HUES6 (cell line): ENCODE results near the gene PER2.

Experiments used
- H3K27ac ChIP-seq: 2 replicates; pipeline ENCODE4 v1.7.0; 2013; ENCODE audit warnings: low read depth, mild to moderate bottlenecking, low read length, inconsistent platforms
- H3K27me3 ChIP-seq: 2 replicates; pipeline ENCODE4 v1.6.1; 2013; ENCODE audit warnings: low read length; ENCODE audit not compliant: control insufficient read depth, insufficient read depth
- H3K36me3 ChIP-seq: 2 replicates; pipeline ENCODE4 v1.6.1; 2013; ENCODE audit warnings: low read length; ENCODE audit not compliant: control insufficient read depth, insufficient read depth
- H3K4me1 ChIP-seq: 2 replicates; pipeline ENCODE4 v1.6.1; 2013; ENCODE audit warnings: low read length; ENCODE audit not compliant: control insufficient read depth, insufficient read depth
- H3K4me3 ChIP-seq: 2 replicates; pipeline ENCODE4 v1.5.1; 2013; ENCODE audit warnings: low read depth, low read length
- H3K9ac ChIP-seq: one replicate; pipeline ENCODE4 v1.6.1; 2013; ENCODE audit warnings: mild to moderate bottlenecking, low read length
- H3K9me3 ChIP-seq: 2 replicates; pipeline ENCODE4 v1.6.1; 2013; ENCODE audit warnings: low read depth, low read length; ENCODE audit not compliant: control insufficient read depth, insufficient read depth

PER2 gene

DNA sequence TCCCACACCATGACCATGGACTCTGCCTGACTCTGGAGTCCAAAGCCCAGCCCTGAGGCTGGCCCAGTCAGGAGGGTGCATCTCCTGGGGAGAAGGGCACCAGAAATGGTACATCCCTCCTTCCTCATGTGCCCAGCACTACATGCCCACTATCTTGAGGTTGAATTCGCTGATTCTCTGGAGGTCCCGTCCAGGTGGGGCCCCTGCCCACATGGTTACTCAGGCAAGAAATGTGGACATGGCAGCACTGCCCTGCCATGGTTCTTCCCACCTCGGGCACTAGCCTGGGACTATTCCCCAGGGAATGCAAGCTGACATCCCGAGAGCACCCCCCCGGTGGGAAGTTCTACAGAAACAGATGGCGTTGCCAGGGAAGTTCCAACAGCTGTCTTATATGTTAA, 33.3 kb downstream of the PER2 start:
- no peak overlapping the region for H3K4me3 ChIP-seq
- no peak overlapping the region for H3K9ac ChIP-seq
- peaks cover 33% of the 10 kb centered on the region for H3K36me3 ChIP-seq
- H3K9me3 ChIP-seq, result no peaks in the 10 kb centered on the region
- H3K27me3 ChIP-seq, result no peaks in the 10 kb centered on the region
- H3K27ac ChIP-seq, result no peak overlapping the region
- no peaks in the 10 kb centered on the region for H3K4me1 ChIP-seq

DNA sequence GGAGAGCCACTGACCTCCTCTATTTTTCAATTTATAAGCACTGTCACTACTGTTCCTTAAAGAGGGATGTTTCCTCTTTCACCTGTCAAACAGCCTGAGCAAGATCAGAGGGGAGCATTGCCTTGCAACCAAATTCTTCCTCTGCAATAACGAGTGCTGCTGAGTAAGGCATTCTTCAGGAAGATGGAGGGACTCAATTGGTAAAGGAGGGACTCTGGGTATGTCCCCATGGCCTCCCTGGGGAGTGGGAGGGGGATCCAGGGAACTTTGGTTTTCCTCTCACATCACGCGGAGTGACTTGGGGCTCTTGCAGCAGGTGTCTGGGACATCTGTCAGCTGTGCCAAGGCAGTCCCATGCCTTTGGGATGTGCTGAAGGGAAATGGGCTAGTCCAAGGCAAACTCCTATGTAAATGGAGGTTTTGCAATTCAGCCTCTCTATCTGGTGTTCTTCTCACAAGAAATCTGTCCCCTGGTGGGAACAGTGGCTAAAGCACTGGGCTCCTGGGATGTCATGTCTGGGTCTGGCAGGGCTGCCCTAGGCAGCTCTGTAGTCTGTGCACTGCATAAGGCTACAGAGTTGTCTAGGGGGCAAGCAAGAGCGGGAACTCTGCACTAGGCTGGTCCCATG, 34.2 kb downstream of the PER2 start:
- H3K4me3 ChIP-seq, result no peak overlapping the region
- no peak overlapping the region for H3K9ac ChIP-seq
- H3K36me3 ChIP-seq, result peaks cover 30% of the 10 kb centered on the region
- H3K9me3 ChIP-seq, result no peaks in the 10 kb centered on the region
- no peaks in the 10 kb centered on the region for H3K27me3 ChIP-seq
- H3K4me1 ChIP-seq, result no peaks in the 10 kb centered on the region
- no peak overlapping the region for H3K27ac ChIP-seq

DNA sequence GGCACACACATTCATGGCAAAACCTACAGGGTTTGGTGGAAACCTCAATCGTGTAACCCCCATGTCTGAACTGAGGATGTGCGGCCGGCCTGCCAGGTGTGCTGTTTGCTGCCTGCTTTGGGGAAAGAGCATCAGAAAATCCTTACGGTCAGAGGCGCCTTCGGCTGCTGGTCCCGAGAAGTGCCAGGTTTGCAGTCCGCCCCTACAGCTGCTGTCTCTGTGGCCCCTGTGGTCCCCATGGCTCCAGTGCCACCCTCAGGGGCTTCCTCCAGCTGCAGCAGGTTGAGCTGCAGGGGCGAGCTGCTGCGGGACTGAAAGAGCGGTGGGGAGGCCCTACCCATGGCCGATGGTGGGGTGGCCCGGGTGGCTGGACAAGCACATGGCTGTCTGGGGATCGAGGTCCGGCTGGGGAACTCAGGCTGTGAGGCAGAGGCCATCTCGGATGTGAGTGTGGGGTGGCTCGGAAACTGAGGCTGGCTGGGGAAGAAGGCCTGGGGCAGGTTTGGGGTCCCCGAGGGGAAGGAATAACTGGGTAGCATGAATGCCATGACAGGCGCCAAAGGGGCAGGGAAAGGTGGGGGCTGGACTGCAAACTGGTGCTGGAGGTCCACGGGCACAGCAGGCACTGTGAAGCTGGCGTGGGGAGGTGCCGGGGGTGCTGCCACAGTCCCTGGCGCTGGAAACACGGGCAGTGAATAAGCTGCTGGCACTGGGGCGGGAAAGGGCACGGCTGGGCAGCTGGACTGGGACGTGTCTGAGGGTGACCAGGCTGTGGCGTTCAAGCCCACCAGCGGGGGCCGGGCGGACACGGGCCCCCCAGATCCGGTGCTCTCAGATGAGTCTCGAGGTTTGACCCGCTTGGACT, 35.4 kb downstream of the PER2 start:
- H3K27ac ChIP-seq, result no peak overlapping the region
- no peaks in the 10 kb centered on the region for H3K27me3 ChIP-seq
- H3K36me3 ChIP-seq, result peaks cover 29% of the 10 kb centered on the region
- H3K9me3 ChIP-seq, result no peaks in the 10 kb centered on the region
- H3K4me3 ChIP-seq, result no peak overlapping the region
- no peaks in the 10 kb centered on the region for H3K4me1 ChIP-seq
- H3K9ac ChIP-seq, result no peak overlapping the region

DNA sequence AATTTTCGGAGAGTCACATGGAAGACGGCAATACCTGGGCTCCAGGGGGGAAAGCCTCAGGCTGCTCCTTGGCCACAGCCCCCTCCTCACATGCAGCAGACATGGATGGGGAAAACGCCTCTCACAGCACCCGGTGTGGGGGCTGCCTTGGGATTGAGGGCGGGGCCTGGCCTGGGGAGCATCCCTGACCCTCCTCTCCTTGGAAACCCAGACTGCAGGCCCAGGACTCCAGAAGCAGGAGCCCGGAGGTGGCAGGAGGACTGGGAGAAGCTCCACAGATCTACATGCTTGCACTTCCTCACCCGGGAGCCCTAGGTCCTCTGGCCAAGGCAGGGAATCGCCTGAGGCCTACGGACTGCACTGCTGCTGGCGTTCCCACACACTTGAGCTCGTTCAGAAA, 36.4 kb downstream of the PER2 start:
- no peaks in the 10 kb centered on the region for H3K27me3 ChIP-seq
- H3K9ac ChIP-seq, result peak overlapping the region; percentile 12
- H3K4me1 ChIP-seq, result no peaks in the 10 kb centered on the region
- H3K9me3 ChIP-seq, result no peaks in the 10 kb centered on the region
- H3K27ac ChIP-seq, result no peak overlapping the region
- H3K4me3 ChIP-seq, result no peak overlapping the region
- peaks cover 29% of the 10 kb centered on the region for H3K36me3 ChIP-seq

DNA sequence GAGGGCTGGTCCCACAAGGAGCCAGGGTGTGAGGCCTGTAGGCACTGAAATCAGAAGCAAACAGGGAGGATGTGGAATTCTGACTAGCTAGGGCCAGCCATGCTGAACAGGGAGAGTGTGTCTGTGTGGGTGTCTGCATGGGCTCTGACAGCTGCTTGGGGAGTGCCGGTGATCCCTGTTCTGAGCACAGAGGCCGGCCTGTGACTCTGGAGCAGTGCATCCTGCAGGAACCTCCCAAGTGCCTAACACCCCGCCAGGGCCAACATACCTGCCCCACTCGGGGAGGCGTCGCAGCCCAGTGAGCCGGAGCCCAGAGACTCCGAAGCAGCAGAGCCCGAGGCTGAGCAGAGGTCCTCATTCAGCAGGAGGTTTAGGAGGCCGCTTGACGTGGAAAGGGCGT, 37.1 kb downstream of the PER2 start:
- Histone ChIP-seq H3K9ac (no peak overlapping the region), H3K9me3 (no peaks in the 10 kb centered on the region), H3K4me1 (no peaks in the 10 kb centered on the region), H3K4me3 (no peak overlapping the region), H3K27me3 (no peaks in the 10 kb centered on the region), H3K36me3 (peaks cover 29% of the 10 kb centered on the region), H3K27ac (no peak overlapping the region)

DNA sequence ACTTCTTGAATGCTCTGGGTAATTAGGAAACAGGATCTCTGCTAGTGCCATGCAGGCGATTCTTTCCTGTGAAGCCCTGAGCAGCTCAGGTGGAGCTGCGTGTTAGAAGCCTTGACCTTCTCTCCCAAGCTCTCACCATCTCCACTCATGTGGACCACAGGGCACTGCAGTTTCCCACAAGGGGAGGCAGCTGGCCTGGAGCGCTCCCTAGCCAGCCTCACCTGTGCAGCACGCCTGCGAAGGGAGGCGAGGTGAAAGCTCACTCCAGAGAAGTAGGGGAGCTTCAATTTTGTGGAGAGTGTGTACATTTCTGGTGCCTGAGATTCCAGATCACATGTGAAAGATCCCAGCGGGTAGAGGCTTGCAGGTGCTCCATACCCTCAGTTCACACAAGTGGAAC, 37.5 kb downstream of the PER2 start:
- H3K4me3 ChIP-seq, result no peak overlapping the region
- H3K4me1 ChIP-seq, result no peaks in the 10 kb centered on the region
- peaks cover 26% of the 10 kb centered on the region for H3K36me3 ChIP-seq
- no peaks in the 10 kb centered on the region for H3K9me3 ChIP-seq
- H3K9ac ChIP-seq, result no peak overlapping the region
- H3K27me3 ChIP-seq, result no peaks in the 10 kb centered on the region
- no peak overlapping the region for H3K27ac ChIP-seq

DNA sequence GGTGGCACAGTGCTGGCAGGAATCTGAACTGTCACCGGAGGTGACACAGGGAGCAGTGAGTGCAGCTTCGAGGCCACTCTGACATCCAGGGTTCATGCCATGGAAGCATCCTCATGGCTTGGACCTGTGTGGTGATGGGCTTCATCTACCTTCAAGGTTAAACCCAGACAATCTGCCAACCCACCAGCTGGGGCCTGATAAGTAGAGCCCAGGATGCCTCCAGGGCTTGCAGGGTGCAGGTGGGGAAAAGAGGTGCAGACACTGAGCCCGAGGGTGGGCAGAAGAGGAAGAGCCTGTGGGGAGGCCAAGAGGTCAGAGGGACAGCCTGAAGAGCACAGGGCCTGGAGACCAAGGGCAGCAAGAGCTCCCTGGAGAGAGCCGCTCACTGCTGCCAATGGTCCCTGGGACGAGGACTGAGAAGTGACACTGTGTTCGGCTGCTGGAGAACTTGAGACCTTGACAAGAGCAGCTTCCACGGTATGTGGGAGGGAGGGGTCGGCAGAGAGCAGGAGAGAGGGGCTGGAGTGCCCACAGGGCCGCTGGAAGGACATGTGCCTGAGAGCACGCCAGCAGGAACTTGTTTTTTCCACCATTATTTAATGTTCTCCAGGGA, 40.5 kb downstream of the PER2 start:
- Histone ChIP-seq H3K9ac (no peak overlapping the region), H3K4me1 (peaks cover 6% of the 10 kb centered on the region; the same call in 1 of the 2 replicates), H3K9me3 (no peaks in the 10 kb centered on the region), H3K27ac (no peak overlapping the region), H3K27me3 (no peaks in the 10 kb centered on the region), H3K4me3 (no peak overlapping the region), H3K36me3 (peaks cover 19% of the 10 kb centered on the region)

DNA sequence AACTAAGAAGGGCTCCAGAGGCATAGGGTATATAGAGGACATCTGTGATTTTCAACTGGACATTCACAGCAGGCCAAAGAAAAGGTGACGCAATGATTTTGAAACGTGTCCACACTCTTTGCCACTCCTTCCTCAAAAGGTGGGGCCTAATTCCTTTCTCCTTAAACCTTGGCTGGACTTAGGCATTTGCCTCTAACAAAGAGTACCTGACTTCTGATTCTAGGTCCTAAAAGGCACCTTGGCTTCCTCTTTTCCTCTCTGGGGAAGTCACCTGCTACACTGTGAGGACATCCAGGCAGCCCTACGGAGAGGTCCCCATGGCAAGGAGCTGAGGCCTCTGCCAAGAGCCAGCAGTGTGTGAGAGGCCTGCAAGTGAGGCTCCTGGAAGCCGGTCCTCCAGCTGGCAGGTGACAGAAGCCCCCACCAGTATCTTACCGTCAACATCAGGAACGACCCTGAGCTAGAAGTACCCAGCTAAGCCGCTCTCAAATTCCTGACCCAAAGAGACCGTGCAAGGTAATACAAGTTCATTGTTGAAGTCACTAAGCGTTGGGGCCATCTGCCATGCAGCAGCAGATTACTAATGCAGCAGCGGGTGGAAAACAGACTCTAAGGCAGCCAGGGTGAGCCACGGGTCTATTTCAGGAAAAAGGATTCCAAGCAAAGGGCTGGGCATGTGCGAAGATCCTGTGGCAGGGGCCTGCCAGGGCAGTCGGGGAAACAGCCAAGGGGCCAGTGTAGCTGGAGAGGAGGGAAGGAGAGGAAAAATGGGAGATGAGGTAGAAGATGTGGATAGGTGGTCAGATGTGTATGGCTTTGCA, 41.2 kb downstream of the PER2 start:
- Histone ChIP-seq H3K36me3 (peaks cover 18% of the 10 kb centered on the region; the same call in 1 of the 2 replicates), H3K9me3 (no peaks in the 10 kb centered on the region), H3K27ac (no peak overlapping the region), H3K4me3 (no peak overlapping the region), H3K4me1 (peaks cover 11% of the 10 kb centered on the region; the same call in 1 of the 2 replicates), H3K27me3 (peaks cover 3% of the 10 kb centered on the region; the same call in 1 of the 2 replicates), H3K9ac (no peak overlapping the region)

DNA sequence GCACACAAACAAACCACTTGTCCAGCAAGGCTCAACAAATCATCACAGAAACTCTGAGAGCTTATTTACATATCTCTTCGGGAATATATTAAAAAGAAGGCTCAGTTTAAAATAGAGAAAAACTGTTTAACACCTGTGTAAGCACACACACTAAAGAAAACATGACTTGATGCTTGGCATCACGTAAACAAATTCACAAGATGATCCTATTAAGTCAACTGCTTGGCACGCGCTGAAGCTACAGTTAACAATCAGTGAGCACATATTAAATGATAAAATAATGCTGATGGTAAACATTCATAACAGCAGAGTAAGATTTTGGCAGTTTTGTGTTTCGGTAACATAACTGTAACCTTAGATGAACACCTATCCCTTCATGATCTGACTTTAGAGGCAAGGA, 44.3 kb downstream of the PER2 start:
- Histone ChIP-seq H3K4me3 (no peak overlapping the region), H3K27me3 (peaks cover 18% of the 10 kb centered on the region), H3K4me1 (peaks cover 11% of the 10 kb centered on the region; the same call in 1 of the 2 replicates), H3K9ac (no peak overlapping the region), H3K36me3 (peaks cover 5% of the 10 kb centered on the region; the same call in 1 of the 2 replicates), H3K9me3 (no peaks in the 10 kb centered on the region), H3K27ac (no peak overlapping the region)

DNA sequence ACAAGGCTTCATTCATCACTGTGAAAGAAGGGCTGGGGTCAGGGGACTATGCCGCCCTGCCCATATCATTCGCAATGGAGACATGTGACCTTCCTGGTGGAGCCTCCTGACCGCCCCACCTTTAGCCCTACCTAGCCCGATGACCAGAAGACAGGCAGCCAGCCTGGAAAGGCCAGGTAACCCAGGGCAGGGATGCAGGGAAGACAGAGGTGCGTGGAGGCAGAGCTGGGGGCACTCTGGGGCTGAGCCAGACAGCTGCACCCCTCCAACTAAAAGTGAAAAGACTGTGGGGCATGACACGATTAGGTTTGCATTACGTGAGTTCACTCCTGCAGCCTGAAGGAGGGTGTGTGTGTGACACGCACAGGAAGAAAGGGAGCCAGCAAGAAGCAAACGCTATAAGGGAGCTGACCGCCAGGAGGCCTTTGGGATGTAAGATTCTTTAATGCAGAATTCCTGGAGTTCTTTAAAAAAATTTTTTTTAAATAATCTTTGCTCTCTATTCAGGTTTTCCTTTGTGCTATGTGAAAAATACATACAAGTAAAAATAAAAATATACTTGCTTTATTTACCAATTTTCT, 44.8 kb downstream of the PER2 start:
- Histone ChIP-seq H3K4me3 (no peak overlapping the region), H3K27me3 (peaks cover 24% of the 10 kb centered on the region), H3K9ac (no peak overlapping the region), H3K9me3 (no peaks in the 10 kb centered on the region), H3K36me3 (peaks cover 5% of the 10 kb centered on the region; the same call in 1 of the 2 replicates), H3K4me1 (peaks cover 11% of the 10 kb centered on the region; the same call in 1 of the 2 replicates), H3K27ac (no peak overlapping the region)
